GM10266 (cell line): ENCODE results near the gene SPZ1.
A peak's percentile ranks its signal among the peaks of the same experiment; 100 is the strongest.
"Not testable (repeated sequence)": the region's sequence is repeated elsewhere in the genome, so short reads cannot be mapped to it uniquely, and the experiment has no call there.

Experiments used
- DNase-seq: peaks from one replicate; pipeline ENCODE4 v3.0.0; 2012; ENCODE audit errors: extremely low spot score
- TF ChIP-seq, protein P1 (sequence below): IDR thresholded peaks from 2 replicates; pipeline ENCODE4 v1.5.1; 2012; ENCODE audit warnings: mild to moderate bottlenecking, low read depth; ENCODE audit not compliant: control insufficient read depth, insufficient read depth; ENCODE audit errors: missing control alignments

SPZ1 gene, protein sequence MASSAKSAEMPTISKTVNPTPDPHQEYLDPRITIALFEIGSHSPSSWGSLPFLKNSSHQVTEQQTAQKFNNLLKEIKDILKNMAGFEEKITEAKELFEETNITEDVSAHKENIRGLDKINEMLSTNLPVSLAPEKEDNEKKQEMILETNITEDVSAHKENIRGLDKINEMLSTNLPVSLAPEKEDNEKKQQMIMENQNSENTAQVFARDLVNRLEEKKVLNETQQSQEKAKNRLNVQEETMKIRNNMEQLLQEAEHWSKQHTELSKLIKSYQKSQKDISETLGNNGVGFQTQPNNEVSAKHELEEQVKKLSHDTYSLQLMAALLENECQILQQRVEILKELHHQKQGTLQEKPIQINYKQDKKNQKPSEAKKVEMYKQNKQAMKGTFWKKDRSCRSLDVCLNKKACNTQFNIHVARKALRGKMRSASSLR

DNA sequence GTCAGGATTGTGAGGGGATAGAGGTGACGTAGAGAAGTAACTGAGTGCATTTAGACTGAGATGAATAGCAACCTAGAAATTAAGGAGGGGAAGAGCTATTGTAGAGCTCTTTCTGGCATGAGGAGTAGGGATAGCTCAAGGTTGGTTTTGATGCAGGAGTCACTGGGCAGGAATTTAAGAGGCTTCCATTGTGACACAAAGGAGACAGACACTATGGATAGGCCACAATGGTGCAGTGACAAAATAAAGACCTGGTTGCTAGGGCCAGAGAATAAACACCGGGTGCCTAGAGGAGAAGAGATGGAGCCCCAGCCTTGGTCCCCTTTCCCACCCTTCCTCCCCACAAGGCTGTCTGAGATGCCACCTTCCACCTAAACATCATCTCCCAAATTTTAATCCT lies at the start of gene SPZ1:
TSS of gene SPZ1 (plus strand) at position 301 of the 400 bp plus-strand sequence. CDS start 214 bp downstream, outside the sequence.
- TF ChIP-seq, protein P1, sequence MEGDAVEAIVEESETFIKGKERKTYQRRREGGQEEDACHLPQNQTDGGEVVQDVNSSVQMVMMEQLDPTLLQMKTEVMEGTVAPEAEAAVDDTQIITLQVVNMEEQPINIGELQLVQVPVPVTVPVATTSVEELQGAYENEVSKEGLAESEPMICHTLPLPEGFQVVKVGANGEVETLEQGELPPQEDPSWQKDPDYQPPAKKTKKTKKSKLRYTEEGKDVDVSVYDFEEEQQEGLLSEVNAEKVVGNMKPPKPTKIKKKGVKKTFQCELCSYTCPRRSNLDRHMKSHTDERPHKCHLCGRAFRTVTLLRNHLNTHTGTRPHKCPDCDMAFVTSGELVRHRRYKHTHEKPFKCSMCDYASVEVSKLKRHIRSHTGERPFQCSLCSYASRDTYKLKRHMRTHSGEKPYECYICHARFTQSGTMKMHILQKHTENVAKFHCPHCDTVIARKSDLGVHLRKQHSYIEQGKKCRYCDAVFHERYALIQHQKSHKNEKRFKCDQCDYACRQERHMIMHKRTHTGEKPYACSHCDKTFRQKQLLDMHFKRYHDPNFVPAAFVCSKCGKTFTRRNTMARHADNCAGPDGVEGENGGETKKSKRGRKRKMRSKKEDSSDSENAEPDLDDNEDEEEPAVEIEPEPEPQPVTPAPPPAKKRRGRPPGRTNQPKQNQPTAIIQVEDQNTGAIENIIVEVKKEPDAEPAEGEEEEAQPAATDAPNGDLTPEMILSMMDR, result no peak
- no peak for DNase-seq

- not testable (repeated sequence) for DNase-seq
Observed at GRCh38 chr5:80270543-80270942, 49.3 kb upstream of the SPZ1 start.

DNA sequence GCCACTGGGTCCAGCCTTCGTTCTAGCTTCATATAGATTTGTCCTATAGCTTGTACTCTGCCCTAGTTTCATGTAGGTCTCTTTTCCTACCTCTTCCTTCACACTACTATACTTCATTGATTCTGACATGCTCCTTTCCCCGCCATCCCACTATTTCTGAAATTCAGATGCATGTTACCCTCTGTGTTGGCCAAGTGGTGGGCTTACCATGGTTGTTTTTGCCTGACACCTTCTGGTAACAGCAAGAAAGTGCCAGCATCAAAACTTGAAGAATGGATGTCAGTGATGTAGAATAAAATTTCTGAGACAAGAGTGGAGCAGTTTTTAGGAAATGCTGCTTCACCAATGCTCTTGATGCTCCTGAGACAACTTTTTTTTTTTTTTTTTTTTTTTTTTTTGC lies 44.5 kb upstream of the SPZ1 start:
- TF ChIP-seq, protein P1, result peak; percentile 45
- DNase-seq, result no peak

DNA sequence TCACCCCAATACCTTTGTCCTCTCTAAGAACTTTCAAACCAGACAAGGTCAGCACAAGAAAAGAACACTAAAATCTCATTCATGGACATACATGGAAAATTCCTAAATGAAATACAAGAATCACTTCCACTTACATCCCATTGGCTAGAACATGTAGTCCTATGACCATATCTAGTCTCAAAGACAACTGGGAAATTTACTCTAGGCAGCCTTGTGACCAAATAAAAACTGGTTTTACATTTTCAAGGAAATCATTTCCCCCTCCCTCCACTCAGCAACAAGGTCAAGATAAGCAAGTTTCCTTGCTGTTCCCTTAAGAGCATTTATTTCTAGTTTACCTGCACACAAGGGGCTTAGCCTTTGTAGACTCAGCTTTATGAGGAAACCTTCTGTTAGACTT lies 43.6 kb upstream of the SPZ1 start:
- TF ChIP-seq, protein P1, result no peak
- no peak for DNase-seq

DNA sequence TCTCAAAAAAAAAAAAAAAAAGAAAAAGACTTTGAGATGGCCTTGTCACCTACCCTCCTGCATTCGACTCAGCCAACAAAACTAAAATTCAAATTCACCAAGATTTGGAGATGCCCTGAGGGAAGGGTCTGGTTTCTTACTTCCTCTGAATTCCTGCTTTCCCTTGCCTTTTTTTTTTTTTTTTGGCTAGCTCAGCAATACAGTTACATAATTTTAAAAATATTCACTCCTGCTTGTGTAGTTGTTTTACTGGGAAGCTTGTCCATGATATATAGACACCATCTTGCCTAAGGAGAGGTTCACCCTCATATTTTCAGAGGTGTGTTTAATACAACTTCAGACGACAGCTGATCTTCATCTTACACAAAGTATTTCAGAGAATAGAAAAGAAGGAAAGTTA lies 42.6 kb upstream of the SPZ1 start:
- TF ChIP-seq, protein P1, result no peak
- DNase-seq, result no peak

DNA sequence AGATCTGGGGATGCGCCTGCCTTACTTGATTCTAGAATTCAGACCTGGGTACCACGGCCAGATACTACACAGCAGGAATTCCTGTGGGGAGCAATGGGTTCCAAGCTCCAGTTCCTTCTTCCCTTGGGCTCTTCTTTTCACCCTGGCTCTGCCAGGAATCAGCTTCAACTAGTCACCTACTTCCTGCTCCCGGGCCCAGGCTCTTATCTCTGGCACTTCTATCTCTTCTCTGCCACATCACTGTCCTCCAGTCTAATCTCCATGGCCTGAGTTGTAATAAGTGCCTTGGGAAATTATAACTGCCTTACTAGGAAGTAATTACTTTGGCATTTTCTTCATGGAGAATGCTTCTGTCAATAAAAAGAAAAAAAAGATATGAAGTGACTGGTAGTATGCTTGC lies 37.7 kb upstream of the SPZ1 start:
- DNase-seq, result no peak

DNA sequence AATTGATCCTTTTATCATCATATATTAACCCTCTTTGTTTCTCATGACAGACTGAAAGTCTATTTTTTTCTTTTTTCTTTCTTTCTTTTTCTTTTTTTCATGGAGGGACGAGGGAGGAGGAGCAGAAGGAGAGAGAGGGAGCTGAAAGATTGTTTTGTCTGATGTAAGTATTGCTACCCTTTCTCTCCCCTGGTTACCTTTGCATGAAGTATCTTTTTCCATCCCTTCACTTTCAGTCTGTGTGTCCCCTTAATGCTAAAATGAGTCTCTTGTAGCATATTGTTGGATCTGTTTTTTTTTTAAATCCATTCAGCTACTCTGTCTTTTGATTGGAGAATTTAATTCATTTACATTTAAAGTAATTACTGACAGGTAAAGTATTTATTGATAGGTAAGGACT lies 36.4 kb upstream of the SPZ1 start:
- DNase-seq, result no peak
- TF ChIP-seq, protein P1, result no peak

More for the DNA sequence above, 37.7 kb upstream of the SPZ1 start:
- TF ChIP-seq, protein P1, result no peak
